ENCODE measurements around the gene IGF1R.

The IGF1R gene

DNA sequence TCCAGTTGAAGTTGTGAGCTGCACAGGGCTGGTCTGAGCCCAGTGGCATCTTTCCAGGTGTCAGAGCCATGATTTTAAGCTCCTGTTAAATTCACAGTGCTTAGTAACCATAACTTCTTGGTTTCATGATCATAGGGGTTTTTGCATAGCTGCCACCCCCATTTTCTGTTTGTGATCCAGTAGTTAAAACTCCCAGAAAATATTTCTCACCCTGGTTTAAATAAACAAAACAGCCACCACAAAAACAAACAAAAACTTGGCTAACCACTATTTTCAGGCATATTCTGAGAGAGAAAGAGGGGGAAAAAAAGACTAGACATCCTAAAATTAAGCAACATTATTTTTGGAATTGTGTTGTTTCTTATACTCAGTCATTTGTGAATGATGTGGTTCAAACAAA is 175.3 kb downstream of the IGF1R start:
- no peak for TF ChIP-seq CTCF (IDR thresholded peaks at IDR 0.05; ENCODE audit: insufficient read depth, low read depth, low read length, missing control alignments)
- no peak for DNase-seq (ENCODE audit: low read depth)
- H3K4me3 ChIP-seq (ENCODE audit: low read depth, low read length): no peak overlapping the region

- no peak for DNase-seq (ENCODE audit: low read depth)
- no peak overlapping the region for H3K4me3 ChIP-seq (ENCODE audit: low read depth, low read length)
- TF ChIP-seq CTCF (IDR thresholded peaks at IDR 0.05; ENCODE audit: insufficient read depth, low read depth, low read length, missing control alignments): no peak
These were observed 176.3 kb downstream of the IGF1R start for GRCh38 chr15:98824595-98824994.

GRCh38 chr15:98826658-98827057 is 178.3 kb downstream of the IGF1R start:
- no peak for DNase-seq (ENCODE audit: low read depth)
- no peak overlapping the region for H3K4me3 ChIP-seq (ENCODE audit: low read depth, low read length)
- no peak for TF ChIP-seq CTCF (IDR thresholded peaks at IDR 0.05; ENCODE audit: insufficient read depth, low read depth, low read length, missing control alignments)

DNA sequence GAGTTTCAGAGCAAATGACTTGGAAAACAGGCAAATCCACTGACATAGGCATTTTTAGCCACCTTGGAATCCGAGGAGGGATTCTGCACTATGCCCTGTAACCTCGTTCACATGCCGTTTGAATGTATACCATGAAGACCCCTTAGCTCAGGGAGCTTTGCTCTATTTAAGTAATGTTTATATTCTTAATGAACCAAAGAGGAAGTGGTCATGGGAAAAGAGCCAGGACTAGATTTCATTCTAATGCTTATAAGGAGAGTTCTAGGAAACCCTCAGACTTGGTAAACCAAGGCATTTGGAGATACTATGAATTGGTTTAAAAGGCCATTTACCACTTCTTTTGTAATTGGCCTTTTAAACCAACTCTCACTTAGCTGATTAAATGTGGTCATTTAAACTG is 178.9 kb downstream of the IGF1R start:
- H3K4me3 ChIP-seq (ENCODE audit: low read depth, low read length): no peak overlapping the region
- no peak for TF ChIP-seq CTCF (IDR thresholded peaks at IDR 0.05; ENCODE audit: insufficient read depth, low read depth, low read length, missing control alignments)
- no peak for DNase-seq (ENCODE audit: low read depth)

- no peak overlapping the region for H3K4me3 ChIP-seq (ENCODE audit: low read depth, low read length)
- TF ChIP-seq CTCF (IDR thresholded peaks at IDR 0.05; ENCODE audit: insufficient read depth, low read depth, low read length, missing control alignments): no peak
- no peak for DNase-seq (ENCODE audit: low read depth)
These were observed 181.8 kb downstream of the IGF1R start for GRCh38 chr15:98830034-98830634.

DNA sequence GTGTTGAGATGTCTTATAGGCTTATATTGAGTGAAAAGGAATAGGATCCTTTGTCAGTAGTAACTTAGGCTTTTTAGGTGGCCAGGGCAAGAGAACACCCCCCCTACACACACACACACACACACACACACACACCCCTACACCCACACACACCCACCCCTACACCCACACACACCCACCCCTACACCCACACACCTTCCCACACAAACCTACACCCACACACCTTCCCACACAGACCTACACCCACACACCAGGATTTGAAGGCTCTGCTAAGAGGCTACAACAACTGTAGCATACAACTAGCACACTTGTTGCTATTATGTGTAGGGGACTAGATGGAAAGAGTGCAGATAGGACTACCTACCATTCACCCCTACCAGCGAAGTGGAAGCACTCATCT is 186.6 kb downstream of the IGF1R start:
- H3K4me3 ChIP-seq (ENCODE audit: low read depth, low read length): no peak overlapping the region
- TF ChIP-seq CTCF (IDR thresholded peaks at IDR 0.05; ENCODE audit: insufficient read depth, low read depth, low read length, missing control alignments): no peak
- DNase-seq (ENCODE audit: low read depth): no peak

DNA sequence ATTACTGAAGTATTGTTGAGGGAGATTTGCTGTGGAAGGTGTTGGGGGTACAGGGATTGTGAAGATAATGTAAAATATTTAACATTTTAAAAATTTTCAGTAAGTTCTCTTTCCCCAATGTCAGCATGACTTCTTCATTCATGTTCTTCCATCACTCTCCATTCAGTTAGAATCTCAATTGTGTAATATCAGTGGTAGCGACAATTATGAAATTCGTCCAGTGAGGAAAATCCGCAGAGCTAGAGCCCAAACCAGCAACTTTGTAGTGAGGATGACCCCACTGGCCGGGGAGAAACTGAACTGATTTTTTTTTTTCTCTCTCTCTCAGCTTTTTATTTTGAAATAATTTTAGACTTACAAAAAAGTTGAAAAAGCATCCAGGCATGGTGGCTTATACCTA is 187.5 kb downstream of the IGF1R start:
- TF ChIP-seq CTCF (IDR thresholded peaks at IDR 0.05; ENCODE audit: insufficient read depth, low read depth, low read length, missing control alignments): no peak
- no peak for DNase-seq (ENCODE audit: low read depth)
- no peak overlapping the region for H3K4me3 ChIP-seq (ENCODE audit: low read depth, low read length)

All from GM12865 (cell line).